Measurements from ENCODE around the gene SKA1.

The SKA1 gene, protein sequence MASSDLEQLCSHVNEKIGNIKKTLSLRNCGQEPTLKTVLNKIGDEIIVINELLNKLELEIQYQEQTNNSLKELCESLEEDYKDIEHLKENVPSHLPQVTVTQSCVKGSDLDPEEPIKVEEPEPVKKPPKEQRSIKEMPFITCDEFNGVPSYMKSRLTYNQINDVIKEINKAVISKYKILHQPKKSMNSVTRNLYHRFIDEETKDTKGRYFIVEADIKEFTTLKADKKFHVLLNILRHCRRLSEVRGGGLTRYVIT
- 0 to 0.91 reads per million in 2 donors for total RNA-seq

DNA sequence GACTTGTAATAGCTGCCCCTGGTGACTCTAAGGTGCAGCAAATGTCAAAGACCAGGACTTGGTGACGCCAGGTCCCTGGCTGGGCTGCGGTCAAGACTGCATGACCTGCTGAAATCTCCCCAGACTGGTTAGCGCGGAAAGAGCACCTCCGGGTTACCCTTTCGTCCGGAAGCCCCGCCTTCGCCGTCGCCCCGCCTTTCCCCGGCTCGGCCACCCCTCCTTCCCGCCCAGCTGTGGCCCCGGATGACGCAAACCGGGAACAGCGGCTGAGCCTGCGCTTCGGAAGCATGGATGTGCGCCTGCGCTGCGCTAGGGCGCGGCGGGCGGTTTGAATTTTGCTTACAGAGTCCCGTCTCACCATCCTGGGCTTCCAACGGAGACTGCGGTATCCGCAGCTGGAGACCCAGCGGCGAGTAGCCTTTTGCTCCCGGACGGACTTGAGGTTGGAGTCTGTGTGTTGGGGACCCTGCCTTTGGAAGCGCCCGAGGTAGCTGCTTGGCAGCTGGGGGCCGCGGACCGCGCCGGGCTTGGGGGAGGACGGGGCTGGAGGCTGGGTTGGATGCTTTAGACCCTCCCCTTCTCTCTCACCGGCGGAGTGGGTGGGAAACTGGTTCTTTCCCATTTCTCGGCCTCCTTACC, at the start of gene SKA1:
TSS of gene SKA1 (plus strand) at position 294 of the 639 bp plus-strand sequence. CDS start 785 bp downstream, outside the sequence.
- peak; percentile 88 for DNase-seq

DNA sequence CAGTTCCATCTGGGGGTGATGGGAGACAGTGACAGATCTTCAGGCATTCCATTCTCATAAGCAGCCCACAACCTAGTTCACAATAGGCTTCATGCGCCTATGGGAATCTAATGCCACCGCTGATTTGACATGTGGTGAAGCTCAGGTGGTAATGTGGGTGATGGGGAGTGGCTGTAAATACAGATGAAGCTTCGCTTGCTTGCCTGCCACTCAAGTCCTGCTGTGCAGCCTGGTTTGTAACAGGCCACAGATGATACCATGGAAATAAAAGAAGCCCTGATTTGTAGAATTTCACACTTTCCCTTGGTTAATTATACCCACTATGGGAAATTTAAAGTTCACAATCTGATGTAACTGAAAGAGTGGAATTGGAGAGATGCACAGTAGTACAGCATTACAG, 46.9 kb upstream of the SKA1 start:
- no peak for DNase-seq

DNA sequence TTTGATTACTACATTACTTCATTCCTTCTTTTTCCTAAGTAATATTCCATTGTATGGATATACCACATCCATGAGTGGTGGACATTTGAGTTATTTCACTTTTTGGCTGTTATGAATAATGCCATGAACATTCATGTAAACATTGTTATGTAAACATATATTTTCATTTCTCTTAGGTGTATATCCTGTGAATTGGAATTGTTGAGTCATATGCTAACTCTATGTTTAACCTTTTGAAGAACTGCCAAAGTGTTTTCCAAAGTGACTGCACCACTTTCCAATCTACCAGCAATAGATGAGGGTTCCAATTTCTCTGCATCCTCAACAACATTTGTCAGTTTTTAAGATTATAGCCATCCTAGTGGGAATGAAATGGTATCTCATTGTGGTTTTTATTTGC, 44.7 kb upstream of the SKA1 start:
- no peak for DNase-seq

DNA sequence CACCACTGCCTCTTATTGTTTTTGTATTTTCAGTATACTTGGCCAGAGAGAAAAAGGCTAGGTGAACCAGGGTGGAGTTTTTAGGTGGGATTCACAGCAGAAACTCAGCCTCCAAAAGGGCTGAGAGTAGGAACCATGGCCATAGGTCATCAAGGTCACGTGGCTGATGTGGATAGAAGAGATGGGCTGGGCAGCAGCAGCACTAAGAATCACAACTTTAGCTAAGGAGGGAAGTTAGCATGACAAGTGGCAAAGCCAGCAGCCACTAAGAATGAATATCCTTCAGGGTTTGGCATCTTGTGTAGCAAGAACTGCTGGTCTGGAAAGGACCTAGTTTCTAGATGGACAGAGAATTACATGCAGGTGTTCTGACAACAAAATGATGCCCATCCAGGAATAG, 43.2 kb upstream of the SKA1 start:
- no peak for DNase-seq

DNA sequence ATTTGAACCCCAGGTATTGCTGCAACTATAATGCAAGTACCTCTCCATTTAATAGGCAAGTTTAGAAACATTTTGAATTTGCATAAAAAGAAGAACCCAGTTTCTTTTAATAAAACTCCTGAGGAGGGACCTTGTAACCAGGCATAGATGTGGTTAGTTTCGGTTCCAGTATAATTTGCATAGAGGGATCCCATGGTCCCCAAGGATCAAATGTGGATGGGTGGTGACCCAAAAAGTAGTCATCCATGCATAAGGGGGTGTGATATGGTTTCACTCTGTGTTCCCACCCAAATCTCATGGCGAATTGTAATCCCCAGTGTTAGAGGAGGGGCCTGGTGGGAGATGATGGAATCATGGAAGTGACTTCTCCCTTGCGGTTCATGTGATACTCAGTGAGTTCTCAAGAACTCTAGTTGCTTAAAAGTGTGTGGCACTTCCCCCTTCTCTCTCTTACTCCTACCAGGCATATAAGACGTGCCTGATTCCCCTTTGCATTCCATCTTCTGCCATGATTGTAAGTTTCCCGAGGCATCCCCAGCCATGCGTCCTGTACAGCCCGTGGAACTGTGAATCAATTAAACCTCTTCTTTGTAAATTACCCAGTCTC, 40.2 kb upstream of the SKA1 start:
- DNase-seq, result no peak

DNA sequence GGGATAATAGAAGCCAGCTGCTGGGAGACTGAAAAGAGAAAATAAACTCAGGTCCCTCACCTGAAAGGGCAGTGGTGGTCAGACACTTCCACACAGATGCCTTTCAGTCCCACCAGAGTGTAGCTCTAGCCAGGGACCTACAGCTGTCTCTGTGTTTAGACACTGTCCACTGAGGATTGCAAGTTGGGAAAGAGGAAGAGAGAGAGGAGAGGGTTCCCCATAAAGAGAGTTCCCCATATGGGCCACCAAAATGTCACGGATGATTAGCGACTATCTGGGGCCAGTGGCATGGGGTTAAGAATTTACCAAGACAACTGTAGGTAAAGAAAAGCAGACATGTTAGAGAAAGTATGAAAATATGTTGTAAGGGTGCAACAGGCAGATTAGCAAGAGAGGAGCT, 36.7 kb upstream of the SKA1 start:
- DNase-seq, result no peak

DNA sequence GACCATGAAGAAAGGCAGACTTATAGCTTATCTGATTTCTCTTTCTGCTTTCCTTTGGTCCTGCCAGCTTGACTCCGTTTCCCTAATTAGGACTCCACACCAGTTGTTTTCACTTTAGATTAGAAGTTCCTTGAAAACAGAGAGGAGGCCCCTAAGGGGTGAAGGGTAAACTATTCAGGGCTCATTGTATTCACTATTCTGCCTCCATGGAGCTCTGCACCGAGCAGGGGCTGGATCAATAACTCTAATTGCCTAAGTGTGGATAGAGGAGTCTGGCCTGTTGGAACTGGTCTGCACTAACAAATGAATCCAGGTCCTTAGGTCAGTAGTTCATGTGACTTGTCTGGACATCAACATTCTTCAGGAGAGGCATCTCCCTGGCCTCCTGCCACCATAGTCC, 36.1 kb upstream of the SKA1 start:
- DNase-seq, result no peak

DNA sequence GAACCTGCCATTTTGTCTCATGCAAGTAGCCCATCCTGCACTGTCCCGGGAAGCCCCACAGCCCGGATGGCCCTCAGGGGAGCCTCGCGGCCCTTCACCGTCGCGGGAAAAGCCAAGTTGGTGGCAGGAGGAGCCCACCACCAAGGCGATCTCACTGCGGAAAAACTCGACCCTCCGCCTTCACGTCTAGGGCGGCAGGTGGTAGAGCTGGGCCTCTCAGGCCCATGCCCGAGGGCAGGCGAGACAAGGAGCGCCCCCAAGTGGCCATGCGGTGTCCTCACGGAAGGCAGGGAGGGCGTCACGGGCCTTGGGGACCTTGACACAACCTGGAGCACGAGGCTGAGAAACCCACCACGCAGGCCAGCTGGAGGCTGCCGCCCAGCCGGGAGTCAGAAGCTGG, 34.8 kb upstream of the SKA1 start:
- no peak for DNase-seq

DNA sequence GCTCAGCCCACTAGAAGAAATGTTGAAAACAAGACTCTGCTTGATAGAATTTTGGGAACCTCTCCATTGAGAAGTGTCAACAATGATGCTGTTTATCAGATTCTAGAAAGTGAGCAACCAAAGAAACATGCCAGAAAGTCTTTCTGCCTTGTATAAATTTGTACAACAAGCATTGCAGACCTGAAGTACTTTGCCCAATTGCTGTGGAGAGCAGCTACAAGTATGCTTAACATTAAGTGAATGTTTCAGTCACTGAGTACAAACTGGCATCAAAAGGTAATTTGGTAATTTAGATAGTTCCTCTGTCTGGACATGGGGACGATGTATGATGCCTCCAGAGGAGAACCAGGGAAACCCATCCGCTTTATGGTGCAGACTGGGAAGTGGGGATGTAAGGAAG, 33.4 kb upstream of the SKA1 start:
- DNase-seq, result no peak

DNA sequence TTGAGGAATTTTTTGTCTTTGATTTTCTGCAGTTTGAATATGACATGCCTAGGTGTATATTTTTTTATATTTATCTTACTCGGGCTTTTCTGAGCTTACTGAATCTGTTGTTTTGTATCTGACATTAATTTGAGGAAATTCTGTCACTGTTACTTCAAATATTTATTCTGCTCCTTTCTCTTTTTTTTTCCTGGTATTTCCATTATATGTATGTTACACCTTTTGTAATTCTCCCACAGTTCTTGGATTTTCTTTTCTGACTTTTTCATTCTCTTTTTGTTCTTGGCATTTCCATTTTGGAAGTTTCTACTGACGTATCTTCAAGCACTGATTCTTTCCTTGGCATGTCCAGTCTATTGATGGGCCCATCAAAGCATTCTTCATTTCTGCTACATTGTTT, 24.1 kb upstream of the SKA1 start:
- no peak for DNase-seq

DNA sequence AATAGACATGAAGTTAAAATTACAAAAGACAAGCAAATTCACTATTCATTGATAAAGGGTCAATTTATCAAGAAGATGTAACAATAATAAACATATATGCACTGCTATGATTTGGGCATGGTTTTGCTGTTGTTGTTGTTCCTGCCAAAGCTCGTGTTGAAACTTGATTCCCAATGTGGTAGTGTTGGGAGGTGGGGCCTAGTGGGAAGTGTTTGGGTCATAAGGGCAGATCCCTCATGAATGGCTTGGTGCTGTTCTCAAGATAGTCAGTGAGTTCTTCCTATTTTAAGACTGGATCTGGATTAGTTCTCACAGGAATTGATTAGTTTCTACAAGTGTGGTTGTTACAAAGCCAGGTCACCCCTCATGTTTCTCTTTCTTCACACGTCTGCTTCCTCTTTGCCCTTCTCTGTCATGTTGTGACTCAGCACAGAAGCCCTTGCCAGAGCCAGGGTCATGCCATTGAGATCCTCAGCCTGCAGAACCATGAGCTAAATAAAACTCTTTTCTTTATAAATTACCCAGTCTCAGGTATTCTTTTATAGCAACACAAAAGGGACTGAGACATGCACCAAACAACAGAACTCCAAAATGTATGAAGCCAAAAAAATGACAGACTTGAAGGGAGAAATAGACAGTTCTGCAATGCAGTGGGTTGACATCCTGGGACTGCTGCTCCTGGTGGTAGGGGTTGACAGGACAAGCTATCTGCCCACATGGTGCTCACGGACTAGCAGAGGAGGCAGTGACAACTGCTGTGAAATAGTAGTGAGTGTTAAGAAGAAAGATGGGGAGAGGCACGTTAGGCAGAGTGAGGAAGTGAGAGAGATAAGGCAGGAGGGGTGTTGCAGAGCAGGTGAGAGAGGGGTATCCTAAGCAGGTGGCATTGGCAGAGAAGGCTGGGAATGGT, 18.6 kb upstream of the SKA1 start:
- no peak for DNase-seq

DNA sequence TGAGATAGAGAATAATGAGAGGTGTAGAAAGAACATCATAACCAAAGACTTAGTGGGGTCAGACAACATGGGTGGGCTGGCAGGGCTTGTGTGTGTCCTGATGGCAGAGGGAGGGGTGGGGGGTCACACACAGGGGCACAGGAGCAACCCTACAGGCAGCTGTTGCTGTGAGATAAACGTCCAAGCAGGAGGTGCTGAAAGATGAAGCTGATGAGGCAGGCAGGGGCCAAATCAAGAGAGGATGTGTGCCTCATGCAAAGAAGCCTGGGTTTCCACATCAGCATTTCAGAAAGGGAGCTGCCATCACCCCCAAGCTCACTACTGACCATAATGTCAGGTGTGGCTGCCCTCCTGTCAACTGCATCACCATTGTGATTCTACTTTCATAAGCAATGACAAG, 16.0 kb upstream of the SKA1 start:
- DNase-seq, result no peak

DNA sequence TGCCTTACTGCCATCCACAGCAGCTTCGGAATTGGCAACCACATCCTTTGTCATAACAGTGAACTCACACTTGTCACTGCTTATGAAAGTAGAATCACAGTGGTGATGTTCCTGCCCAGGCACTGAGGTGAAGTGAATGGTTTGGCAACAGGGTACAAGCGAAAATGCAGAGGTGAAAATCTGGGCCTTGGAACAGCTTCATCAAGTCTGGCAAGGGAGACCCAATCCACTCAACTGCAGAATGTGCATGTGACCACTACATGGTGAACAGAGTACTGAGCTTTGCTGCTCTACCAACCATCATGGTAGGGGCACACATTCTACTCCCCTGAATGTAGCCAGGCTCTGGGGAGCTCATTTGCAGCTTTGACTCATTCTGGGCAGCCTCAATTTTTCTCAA, 15.0 kb upstream of the SKA1 start:
- DNase-seq, result no peak

DNA sequence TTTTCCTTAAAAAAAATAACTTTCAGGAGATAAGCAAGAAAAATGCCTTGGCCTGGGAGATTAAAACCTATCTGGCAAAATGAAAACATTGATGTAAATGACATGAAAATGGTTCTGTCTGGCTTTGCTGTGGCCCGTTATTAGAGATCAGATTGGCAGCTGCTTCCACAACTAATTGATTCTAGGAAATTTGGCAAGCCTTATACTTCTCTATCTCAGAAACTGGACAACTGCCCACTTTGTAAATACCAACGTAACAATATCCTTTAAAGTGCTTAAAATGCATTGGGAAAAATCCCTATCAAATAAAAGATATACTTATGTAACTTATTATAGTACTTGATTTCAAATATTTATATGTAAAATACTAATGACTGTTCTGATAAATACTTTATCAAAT, 14.2 kb upstream of the SKA1 start:
- no peak for DNase-seq

DNA sequence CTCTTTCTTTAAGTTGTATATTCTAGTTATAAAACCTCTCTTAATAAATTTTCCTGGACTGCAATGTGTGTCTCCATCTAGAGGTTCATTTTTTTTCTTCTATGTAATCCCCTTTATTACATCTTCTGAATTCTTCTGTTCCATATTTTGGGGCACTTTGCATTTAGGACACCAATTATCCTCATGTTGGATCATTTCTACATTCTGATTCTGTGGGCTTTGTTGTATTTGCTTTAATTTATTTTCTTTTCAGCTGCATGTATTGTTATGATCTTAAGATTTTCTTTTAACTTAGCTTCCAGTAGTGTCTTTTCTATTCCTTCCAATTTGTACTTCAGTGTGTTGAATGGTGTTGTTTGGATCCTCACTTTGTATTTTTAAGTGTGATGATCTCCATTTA, 5.2 kb upstream of the SKA1 start:
- DNase-seq, result no peak

DNA sequence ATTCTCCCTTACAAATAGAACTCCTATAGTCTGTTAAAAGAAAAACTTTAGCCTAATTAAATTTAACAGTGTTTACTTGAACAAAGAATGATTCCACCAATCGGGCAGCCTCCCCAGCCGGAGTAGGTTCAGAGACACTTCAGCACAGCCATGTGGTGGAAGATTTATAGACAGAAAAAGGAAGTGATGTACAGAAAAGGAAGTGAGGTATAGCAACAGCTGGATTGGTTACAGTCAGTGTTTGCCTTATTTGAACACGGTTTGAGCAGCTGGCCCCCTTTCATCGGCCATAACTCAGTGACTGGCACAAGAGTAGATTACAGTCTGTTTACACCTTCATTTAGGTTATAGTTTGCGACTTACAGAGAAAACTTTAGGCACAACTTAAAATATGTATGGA, 2.1 kb upstream of the SKA1 start:
- DNase-seq, result no peak

DNA sequence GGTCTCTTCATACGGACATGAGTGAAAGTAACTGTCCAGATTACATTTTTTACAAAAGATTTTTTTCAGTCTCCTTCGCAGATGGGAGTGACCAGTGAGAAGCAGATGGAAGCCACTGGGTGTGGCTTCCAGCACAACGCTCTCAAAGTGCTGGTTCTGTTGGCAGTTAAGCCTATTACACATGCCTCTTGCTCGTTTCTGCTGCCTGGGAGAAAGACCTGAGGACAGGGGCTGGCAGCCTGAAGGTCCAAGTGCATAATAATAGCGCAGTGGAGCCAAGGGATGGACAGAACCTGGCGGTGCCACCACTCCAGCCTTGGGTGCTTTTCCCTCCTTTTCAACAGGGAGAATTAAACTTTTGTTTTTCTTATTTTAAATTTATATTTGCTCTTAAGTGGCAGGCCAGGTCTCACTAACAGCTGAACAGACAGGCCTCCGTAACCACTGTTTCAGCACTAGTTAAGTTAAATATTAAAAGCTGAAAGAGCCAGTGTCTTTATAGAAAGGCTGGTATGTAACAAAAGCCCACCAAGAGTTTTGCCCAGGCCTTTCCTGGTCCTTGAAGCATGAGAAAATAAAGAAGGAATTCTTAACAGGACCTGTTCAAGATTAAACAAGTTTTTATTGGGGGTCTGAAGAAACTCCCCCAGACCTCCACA, 1.2 kb upstream of the SKA1 start:
- DNase-seq, result no peak

DNA sequence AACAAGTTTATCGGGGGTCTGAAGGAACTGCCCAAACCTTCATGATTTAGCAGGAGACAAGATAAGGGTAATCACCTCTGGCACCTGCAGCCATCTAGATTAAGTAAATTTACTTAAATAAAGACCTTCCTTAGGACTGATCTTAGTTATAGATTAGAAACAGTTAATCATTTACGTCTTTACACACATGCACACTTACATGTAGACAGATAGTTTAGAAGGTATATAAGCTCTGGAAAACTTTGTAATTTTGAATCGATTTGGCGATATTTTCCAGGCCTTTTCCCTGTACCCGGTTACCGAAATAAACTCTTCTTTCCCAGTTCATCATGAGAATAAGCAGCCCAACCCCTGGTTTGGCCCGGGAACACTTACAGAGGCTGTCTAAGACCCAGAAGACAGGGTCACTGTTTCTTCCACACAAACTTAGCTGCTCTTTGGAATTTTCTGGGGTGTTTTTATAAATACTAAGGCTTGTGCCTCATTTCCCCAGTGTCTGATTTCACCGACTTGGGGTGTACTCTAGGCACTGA, 560 bp upstream of the SKA1 start:
- DNase-seq, result no peak

DNA sequence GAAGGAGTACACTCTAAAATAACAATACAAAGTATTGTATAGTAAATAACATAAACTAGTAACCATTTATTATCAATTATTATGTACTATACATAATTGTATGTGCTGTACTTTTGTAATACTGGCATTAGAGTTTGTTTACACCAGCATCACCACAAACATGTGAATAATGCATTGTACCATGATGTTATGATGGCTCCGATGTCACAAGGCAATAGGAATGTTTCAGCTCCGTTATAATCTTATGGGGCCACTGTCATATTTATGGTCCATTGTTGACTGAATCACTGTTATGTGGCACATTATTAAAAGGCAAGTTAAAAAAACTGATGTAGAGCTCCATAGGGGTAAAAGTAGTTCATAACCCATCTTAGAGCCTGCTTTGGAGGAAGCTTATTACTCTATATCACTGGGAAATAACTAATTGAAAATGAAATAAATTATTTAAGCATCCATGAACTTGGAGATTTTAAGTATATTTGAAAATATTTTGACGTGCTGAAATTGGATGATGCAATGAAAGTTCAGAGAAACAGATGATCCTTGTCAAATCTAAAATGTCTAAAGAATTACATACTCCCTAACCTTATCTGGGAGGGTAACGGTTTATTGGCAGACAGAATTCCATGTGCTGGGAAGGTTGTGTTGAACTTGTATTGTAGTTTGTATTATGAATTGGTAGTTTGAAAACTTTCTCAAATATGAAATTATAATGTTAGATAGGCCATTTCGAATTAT, 2.4 kb downstream of the SKA1 start:
- no peak for DNase-seq

DNA sequence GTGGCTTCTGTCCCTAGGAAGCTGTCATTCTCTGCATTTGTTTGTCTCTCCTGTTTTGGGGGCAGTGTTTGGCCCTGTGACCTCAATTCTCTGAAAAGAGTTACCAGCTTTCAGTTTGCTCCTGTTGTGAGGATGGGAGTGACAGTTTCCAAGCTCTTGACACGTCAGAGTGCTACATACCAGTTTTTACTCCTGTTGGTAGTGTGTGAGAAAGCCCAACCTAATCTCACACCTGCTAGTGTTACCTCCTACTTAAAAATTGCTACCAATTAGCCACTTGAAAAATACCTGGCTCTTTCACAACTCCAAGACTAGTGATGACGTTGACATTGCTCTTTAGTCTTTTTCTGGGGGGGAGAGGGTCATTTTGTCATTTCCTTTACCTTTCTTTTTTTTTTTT, 14.1 kb downstream of the SKA1 start:
- DNase-seq, result no peak

DNA sequence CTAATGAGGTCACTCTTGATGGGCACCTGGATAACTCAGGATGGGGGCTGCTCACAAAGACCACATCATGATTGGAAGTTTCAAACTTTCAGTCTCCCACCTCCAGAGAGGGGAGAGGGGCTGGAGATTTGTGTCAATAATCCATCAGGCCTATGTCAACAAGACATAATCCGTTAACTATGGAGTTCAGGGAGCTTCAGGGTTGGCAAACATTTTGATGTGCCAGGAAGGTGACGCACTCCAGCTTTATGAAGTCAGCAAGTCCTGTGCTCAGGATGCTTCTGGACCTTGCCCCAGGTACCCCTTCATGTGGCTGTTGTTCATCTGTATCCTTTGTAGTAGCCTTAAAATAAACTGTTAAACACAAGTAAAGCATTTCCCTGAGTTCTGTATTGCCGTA, 19.0 kb downstream of the SKA1 start:
- DNase-seq, result no peak

DNA sequence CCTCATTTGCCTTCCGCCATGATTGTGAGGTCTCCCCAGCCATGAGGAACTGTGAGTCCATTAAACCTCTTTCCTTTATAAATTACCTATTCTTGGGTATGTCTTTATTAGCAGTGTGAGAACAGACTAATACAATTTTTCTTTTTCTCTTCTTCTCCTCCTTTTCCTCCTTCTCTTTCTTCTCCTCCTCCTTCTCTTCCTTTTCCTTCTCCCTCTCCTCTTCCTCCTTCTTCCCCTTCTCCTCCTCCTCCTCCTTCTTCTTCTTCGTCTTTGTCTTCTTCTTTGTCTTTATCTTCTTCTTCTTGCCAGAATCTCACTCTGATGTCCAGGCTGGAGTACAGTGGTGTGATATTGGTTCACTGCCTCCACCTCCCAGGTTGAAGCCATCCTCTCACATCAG, 20.2 kb downstream of the SKA1 start:
- no peak for DNase-seq
